HUES48 (cell line): Measurements from ENCODE around the gene TOMM22.
"Not testable (repeated sequence)": the region's sequence is repeated elsewhere in the genome, so short reads cannot be mapped to it uniquely, and the experiment has no call there.

ENCODE experiments used
- H3K27ac ChIP-seq: one replicate; pipeline ENCODE4 v1.7.0; 2013; ENCODE audit warnings: low read depth, low read length, inconsistent platforms
- H3K27me3 ChIP-seq: 2 replicates; pipeline ENCODE4 v1.6.1; 2013; ENCODE audit warnings: mild to moderate bottlenecking, low read length; ENCODE audit not compliant: control insufficient read depth, insufficient read depth
- H3K36me3 ChIP-seq: 2 replicates; pipeline ENCODE4 v1.6.1; 2013; ENCODE audit warnings: low read length; ENCODE audit not compliant: control insufficient read depth, insufficient read depth
- H3K4me1 ChIP-seq: 2 replicates; pipeline ENCODE4 v1.6.1; 2013; ENCODE audit warnings: mild to moderate bottlenecking, low read length; ENCODE audit not compliant: control insufficient read depth, insufficient read depth
- H3K4me3 ChIP-seq: 2 replicates; pipeline ENCODE4 v1.5.1; 2013; ENCODE audit warnings: mild to moderate bottlenecking, low read depth, low read length
- H3K9ac ChIP-seq: 2 replicates; pipeline ENCODE4 v1.6.1; 2013; ENCODE audit warnings: mild to moderate bottlenecking, low read depth, low read length, moderate library complexity
- H3K9me3 ChIP-seq: 2 replicates; pipeline ENCODE4 v1.6.1; 2013; ENCODE audit warnings: low read length; ENCODE audit not compliant: control insufficient read depth, insufficient read depth

TOMM22 gene

DNA sequence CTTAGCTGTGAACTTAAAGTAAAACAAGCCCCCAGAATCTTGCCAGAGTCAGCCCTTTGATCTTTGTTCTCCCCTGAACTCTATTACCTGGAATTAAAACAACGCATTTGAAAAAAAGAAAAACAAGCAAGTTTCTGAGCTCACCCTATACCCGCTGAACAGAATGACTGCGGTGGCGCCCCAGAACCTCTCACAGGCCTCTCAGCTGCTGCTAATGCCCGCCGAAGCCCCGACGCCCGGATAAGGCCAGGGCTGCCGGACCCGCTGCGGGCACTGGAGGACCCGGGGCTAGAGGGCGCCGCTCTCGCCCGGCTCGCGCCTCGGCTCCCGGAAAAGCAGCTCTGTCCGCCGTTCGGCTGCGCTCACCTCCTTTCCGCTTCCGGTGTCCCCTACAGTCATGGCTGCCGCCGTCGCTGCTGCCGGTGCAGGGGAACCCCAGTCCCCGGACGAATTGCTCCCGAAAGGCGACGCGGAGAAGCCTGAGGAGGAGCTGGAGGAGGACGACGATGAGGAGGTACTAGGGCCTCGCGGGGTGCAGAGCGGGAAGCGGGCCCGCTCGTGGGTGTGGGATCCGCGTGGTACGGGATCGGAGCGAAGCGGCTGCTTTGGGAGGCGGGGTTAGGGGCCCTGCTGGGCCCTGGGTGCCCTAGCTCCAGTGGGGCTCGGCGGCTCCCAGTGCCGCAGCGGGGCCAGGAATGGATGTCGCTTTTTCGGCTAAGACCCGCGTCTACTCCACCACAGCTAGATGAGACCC lies at the start of gene TOMM22:
TSS of gene TOMM22 (plus strand) at position 376 of the 754 bp plus-strand sequence. CDS start at position 398, 22 bp downstream.
- H3K27ac ChIP-seq = peak within 1 kb of the TSS; percentile 70
- H3K27me3 ChIP-seq = no peaks in the 10 kb centered on the region
- H3K4me1 ChIP-seq = no peaks in the 10 kb centered on the region
- peaks cover 6% of the 10 kb centered on the region for H3K9me3 ChIP-seq
- H3K4me3 ChIP-seq = peak within 1 kb of the TSS; percentile 97
- peak within 1 kb of the TSS; percentile 94 for H3K9ac ChIP-seq
- H3K36me3 ChIP-seq = peaks cover 36% of the 10 kb centered on the region

- Histone ChIP-seq H3K36me3 (peaks cover 23% of the 10 kb centered on the region), H3K4me3 (no peak overlapping the region), H3K9me3 (no peaks in the 10 kb centered on the region), H3K4me1 (no peaks in the 10 kb centered on the region), H3K27me3 (no peaks in the 10 kb centered on the region), H3K27ac (no peak overlapping the region), H3K9ac (no peak overlapping the region)
Measured at GRCh38 chr22:38632528-38632927, 49.2 kb upstream of the TOMM22 start.

DNA sequence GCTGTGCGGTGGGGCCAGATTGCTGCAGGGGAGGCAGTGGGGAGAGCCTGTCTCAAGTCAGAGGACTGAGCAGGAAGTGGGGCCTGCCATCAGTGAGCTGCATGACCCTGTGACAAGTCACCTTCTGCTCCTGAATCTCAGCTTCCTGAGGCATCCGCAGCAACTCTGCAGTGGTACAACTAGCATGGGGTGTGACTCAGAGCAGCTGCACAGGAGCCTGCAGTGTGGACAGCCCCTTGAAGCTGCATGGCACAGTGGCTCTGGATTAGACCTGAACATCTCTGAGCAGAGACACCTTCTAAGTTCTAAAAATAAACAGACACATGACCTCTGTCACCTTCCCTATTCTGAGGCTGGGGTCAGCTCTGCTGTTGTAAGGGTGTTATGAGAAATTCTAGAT lies 43.5 kb upstream of the TOMM22 start:
- H3K9ac ChIP-seq = no peak overlapping the region
- no peaks in the 10 kb centered on the region for H3K4me1 ChIP-seq
- no peak overlapping the region for H3K27ac ChIP-seq
- no peaks in the 10 kb centered on the region for H3K27me3 ChIP-seq
- H3K4me3 ChIP-seq = no peak overlapping the region
- peaks cover 25% of the 10 kb centered on the region for H3K36me3 ChIP-seq
- no peaks in the 10 kb centered on the region for H3K9me3 ChIP-seq

DNA sequence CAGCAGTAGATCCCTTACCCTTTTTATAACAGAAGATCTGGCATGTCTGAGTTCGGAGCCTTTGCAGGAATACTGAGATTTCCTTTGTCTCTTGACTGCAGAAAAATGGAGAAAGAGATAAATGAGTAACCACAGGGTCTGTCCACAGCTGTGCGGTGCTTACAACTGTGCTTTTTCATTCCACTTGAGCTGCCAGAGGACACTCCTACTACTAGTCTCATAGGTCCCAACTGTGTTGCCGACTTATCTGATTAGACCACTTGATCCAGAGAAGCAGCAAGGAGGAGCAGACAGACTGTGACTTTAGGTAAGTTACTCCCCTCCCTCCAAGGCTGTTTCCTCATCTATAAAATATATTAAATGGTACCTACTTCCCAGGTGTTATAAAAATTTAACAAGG lies 43.0 kb upstream of the TOMM22 start:
- no peaks in the 10 kb centered on the region for H3K4me1 ChIP-seq
- H3K4me3 ChIP-seq = no peak overlapping the region
- peaks cover 25% of the 10 kb centered on the region for H3K36me3 ChIP-seq
- no peak overlapping the region for H3K9ac ChIP-seq
- no peaks in the 10 kb centered on the region for H3K27me3 ChIP-seq
- H3K9me3 ChIP-seq = no peaks in the 10 kb centered on the region
- no peak overlapping the region for H3K27ac ChIP-seq

GRCh38 chr22:38641476-38642040 lies 40.2 kb upstream of the TOMM22 start:
- H3K36me3 ChIP-seq = peaks cover 11% of the 10 kb centered on the region
- H3K9ac ChIP-seq = no peak overlapping the region
- H3K4me3 ChIP-seq = no peak overlapping the region
- H3K9me3 ChIP-seq = no peaks in the 10 kb centered on the region
- no peaks in the 10 kb centered on the region for H3K27me3 ChIP-seq
- H3K27ac ChIP-seq = no peak overlapping the region
- no peaks in the 10 kb centered on the region for H3K4me1 ChIP-seq

DNA sequence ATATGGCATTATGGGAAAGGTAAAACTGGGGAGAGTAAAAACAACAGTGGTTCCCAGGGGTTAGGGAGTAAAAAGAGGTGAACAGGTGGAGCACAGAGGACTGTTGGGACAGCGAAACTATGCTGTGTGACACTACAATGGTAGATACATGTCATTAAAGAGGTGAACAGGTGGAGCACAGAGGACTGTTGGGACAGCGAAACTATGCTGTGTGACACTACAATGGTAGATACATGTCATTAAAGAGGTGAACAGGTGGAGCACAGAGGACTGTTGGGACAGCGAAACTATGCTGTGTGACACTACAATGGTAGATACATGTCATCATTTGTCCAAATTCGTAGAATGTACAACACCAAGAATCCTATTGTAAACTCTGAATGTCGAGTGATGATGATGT lies 37.5 kb upstream of the TOMM22 start:
- H3K27me3 ChIP-seq, H3K9ac ChIP-seq, H3K4me3 ChIP-seq, H3K4me1 ChIP-seq, H3K27ac ChIP-seq, H3K36me3 ChIP-seq, H3K9me3 ChIP-seq: not testable (repeated sequence)

GRCh38 chr22:38645430-38645829 lies 36.3 kb upstream of the TOMM22 start:
- Histone ChIP-seq H3K36me3 (peaks cover 4% of the 10 kb centered on the region), H3K27ac (no peak overlapping the region), H3K4me3 (no peak overlapping the region), H3K4me1 (no peaks in the 10 kb centered on the region), H3K27me3 (no peaks in the 10 kb centered on the region), H3K9me3 (no peaks in the 10 kb centered on the region), H3K9ac (no peak overlapping the region)

GRCh38 chr22:38649841-38650522 lies 31.8 kb upstream of the TOMM22 start:
- no peaks in the 10 kb centered on the region for H3K4me1 ChIP-seq
- no peak overlapping the region for H3K9ac ChIP-seq
- no peaks in the 10 kb centered on the region for H3K27me3 ChIP-seq
- no peaks in the 10 kb centered on the region; the same call in 1 of the 2 replicates for H3K36me3 ChIP-seq
- no peak overlapping the region for H3K27ac ChIP-seq
- H3K4me3 ChIP-seq = no peak overlapping the region
- no peaks in the 10 kb centered on the region for H3K9me3 ChIP-seq

- Histone ChIP-seq H3K4me3 (no peak overlapping the region), H3K4me1 (0 out of 2 replicates have a peak, but pooled peaks cover 5% of the 10 kb centered on the region), H3K27ac (no peak overlapping the region), H3K9ac (no peak overlapping the region), H3K36me3 (no peaks in the 10 kb centered on the region; the same call in 1 of the 2 replicates), H3K27me3 (no peaks in the 10 kb centered on the region), H3K9me3 (no peaks in the 10 kb centered on the region)
Measured at GRCh38 chr22:38652859-38653258, 28.9 kb upstream of the TOMM22 start.

DNA sequence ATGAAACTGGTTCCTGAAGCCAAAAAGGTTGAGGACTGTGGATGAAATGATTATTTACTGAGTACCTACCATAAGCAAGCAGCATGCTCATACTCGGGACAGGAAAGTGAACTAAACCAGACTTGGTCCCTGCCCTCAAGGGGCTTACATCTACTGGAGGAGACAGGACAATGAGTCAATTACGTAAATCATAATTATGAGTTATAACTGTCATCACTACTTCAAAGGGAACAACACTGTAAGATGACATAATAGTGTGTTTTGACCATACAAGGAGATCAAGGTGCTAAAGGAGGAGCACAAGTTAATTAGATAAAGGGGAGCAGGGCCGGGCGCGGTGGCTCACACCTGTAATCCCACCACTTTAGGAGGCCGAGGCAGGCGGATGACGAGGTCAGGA lies 28.0 kb upstream of the TOMM22 start:
- Histone ChIP-seq H3K9ac (no peak overlapping the region), H3K27me3 (no peaks in the 10 kb centered on the region), H3K9me3 (no peaks in the 10 kb centered on the region), H3K4me3 (no peak overlapping the region), H3K27ac (no peak overlapping the region), H3K36me3 (no peaks in the 10 kb centered on the region; the same call in 1 of the 2 replicates), H3K4me1 (0 out of 2 replicates have a peak, but pooled peaks cover 5% of the 10 kb centered on the region)
